Measurements from ENCODE around the gene LUZP1. TPM values are rescaled to one million over a fixed set of nuclear protein-coding genes. Genes with fewer than 3 reads are reported as not detected.

Gene LUZP1
- total and polyA plus RNA-seq, 12 donors, result 6.4 to 40.1 (median 29.9) TPM

DNA sequence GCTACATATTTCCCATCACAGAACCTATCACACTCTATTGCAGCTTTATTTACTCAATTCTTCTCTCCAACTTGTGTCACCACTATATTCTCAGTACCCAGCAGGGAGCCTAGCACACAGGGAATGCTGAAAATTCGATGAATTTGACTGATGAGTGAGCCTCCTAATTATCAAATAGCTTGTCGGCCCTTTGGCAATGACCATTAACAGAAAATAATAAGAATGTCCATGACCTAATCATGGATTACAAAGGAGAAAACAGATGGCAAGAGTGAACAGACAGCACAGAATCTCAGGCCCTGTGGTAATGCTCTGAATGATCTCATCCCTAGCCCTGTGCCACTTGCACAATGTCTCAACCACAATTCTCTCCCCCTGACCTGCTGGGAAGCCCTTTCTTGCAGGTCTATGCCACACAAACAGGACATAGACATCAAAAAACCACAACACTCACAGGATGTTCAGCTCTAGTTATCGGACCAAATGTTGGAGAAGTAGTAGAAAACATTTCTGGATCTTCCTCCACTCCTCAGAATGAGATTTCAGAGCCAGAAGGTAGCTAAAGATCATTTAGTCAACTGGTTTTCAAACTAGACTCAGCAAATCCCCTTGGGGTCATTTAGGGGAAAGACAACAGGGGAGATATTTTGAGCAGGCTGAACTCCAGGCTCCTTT is 68.4 kb downstream of the LUZP1 start:
- H3K27me3 ChIP-seq, result no peaks in the 10 kb centered on the region
- DNase-seq (no peak), ATAC-seq (peak in 5 of 8 donors; percentile 16 to 76 (median 50))
- intact Hi-C loops (cut with DNase I), result loop anchor here in 2 of 10 donors (2.0 kb wide), 2 partner anchors 79 to 85 kb away; no protein-coding TSS in a partner anchor
- peak overlapping the region in 9 of 10 donors; percentile 4 to 79 (median 43) for H3K27ac ChIP-seq
- H3K4me3 ChIP-seq, result no peak overlapping the region
- H3K4me1 ChIP-seq, result peaks cover 27 to 65% (median 56%) of the 10 kb centered on the region in 9 donors
- 26 to 33% methylated on average over 3 of the region's 3 CpGs for WGBS, 2 donors
- H3K36me3 ChIP-seq, result peaks cover 0 to 17% (median 0%) of the 10 kb centered on the region in 9 donors
- no peaks in the 10 kb centered on the region for H3K9me3 ChIP-seq
- TF ChIP-seq, protein P1, sequence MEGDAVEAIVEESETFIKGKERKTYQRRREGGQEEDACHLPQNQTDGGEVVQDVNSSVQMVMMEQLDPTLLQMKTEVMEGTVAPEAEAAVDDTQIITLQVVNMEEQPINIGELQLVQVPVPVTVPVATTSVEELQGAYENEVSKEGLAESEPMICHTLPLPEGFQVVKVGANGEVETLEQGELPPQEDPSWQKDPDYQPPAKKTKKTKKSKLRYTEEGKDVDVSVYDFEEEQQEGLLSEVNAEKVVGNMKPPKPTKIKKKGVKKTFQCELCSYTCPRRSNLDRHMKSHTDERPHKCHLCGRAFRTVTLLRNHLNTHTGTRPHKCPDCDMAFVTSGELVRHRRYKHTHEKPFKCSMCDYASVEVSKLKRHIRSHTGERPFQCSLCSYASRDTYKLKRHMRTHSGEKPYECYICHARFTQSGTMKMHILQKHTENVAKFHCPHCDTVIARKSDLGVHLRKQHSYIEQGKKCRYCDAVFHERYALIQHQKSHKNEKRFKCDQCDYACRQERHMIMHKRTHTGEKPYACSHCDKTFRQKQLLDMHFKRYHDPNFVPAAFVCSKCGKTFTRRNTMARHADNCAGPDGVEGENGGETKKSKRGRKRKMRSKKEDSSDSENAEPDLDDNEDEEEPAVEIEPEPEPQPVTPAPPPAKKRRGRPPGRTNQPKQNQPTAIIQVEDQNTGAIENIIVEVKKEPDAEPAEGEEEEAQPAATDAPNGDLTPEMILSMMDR (IDR thresholded peaks at IDR 0.05), result peak in 1 of 9 donors; percentile 14

DNA sequence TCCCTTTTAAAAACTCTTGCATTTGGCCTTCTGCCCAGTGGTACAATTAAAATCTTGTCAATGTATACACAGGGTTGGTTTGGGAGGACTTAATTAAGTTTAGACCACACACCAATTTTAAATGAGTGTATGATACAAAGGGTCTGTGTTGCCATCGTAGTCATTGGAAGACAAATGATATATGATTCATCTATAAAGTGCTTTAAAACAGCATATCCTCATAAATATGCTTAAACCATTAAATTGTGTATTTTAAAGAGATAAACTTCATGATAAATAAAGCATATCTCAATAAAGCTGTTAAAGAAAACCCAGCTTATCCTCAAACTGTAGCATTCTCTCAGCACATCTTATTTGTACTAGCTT is 69.5 kb downstream of the LUZP1 start:
- TF ChIP-seq, protein P1 (IDR thresholded peaks at IDR 0.05), result no peak
- no peak for ATAC-seq
- 96 to 99% methylated on average over 1 of the region's 1 CpG for WGBS, 2 donors
- no peaks in the 10 kb centered on the region for H3K9me3 ChIP-seq
- intact Hi-C loops (cut with DNase I), result loop anchor here in 9 of 10 donors (1.0 to 10.0 kb wide), 8 partner anchors 85 to 186 kb away; partner anchors contain the start of gene LACTBL1 (in 1 of the 9)
- peaks cover 0 to 16% (median 0%) of the 10 kb centered on the region in 9 donors for H3K36me3 ChIP-seq
- DNase-seq, result no peak
- H3K27me3 ChIP-seq, result no peaks in the 10 kb centered on the region
- H3K4me1 ChIP-seq, result peaks cover 27 to 59% (median 56%) of the 10 kb centered on the region in 9 donors
- no peak overlapping the region for H3K4me3 ChIP-seq
- peak overlapping the region in 1 of 10 donors; percentile 79 for H3K27ac ChIP-seq

DNA sequence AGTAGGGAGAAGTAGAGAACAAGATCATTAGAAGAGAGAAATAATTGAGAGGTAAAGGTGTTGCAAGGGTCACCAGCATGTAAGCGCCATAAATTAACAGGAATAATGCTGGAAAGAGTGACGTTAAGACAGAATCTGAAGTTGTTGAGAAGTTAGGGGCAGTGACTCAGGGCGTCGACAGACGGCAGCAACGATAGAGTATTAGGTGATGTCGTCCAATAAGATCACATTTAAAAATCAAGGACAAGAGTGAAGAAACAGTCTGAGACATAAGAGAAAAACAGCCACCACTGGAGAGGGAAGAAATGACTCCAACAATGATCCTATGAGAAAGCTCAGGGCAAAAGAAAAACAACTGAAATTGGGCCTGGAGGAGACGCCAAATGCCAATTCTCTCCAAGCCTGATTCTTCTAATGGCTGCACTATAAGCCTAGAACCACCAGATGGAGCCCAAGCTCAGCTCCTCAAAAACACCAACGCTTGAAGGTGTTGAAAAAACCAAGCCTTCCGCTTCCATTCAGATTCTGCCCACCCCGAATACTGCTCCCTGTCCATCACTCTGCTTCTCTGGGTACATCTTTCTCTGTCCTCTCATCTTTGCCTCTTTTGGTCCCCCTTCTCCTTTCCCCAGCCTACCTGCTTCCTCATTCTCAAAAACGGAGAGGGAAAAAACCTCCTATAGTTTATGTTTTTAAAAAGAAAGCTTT is 70.0 kb downstream of the LUZP1 start:
- Histone ChIP-seq H3K4me3 (no peak overlapping the region), H3K4me1 (peaks cover 27 to 56% (median 54%) of the 10 kb centered on the region in 9 donors), H3K27me3 (no peaks in the 10 kb centered on the region), H3K36me3 (peaks cover 0 to 20% (median 4%) of the 10 kb centered on the region in 9 donors), H3K9me3 (no peaks in the 10 kb centered on the region), H3K27ac (peak overlapping the region in 1 of 10 donors; percentile 79)
- TF ChIP-seq, protein P1 (IDR thresholded peaks at IDR 0.05), result peak; percentile 88 to 98 (median 94)
- peak in 1 of 2 donors; percentile 65 for DNase-seq
- 39 to 46% methylated on average over 12 of the region's 12 CpGs for WGBS, 2 donors
- ATAC-seq, result peak; percentile 57 to 81 (median 68)
- intact Hi-C loops (cut with DNase I), result loop anchor here in 9 of 10 donors (1.0 to 10.0 kb wide), 8 partner anchors 86 to 186 kb away; partner anchors contain the start of gene LACTBL1 (in 1 of the 9)

DNA sequence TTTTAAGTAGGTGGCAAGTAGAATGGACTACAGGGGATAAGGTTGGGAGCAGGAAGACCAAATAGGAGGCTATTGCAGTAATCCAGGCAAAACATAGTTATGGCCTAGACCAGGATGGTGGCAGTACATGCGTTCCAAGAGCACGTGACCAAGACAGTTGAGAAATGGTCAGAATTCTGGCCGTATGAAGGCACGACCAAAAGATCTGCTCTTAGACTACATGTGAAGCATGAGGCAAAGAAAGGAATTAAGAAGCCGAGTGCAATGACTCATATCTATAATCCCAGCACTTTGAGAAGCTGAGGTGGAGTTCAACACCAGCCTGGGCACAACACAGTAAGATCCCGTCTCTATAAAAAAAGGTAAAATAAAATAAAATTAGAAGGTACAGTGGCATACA is 71.3 kb downstream of the LUZP1 start:
- 90 to 92% methylated on average over 6 of the region's 6 CpGs for WGBS, 2 donors
- ATAC-seq (no peak), DNase-seq (no peak)
- intact Hi-C loops (cut with DNase I), result loop anchor here in 8 of 10 donors (5.0 to 10.0 kb wide), 5 partner anchors 120 to 187 kb away; partner anchors contain the start of gene LACTBL1 (in 1 of the 8)
- Histone ChIP-seq H3K4me1 (peaks cover 22 to 44% (median 41%) of the 10 kb centered on the region in 9 donors), H3K9me3 (no peaks in the 10 kb centered on the region), H3K27me3 (no peaks in the 10 kb centered on the region), H3K4me3 (no peak overlapping the region), H3K36me3 (peaks cover 0 to 33% (median 17%) of the 10 kb centered on the region in 9 donors), H3K27ac (no peak overlapping the region)
- TF ChIP-seq, protein P1 (IDR thresholded peaks at IDR 0.05), result no peak
